ENCODE measurements around the gene TNNI3K.

The TNNI3K gene

DNA sequence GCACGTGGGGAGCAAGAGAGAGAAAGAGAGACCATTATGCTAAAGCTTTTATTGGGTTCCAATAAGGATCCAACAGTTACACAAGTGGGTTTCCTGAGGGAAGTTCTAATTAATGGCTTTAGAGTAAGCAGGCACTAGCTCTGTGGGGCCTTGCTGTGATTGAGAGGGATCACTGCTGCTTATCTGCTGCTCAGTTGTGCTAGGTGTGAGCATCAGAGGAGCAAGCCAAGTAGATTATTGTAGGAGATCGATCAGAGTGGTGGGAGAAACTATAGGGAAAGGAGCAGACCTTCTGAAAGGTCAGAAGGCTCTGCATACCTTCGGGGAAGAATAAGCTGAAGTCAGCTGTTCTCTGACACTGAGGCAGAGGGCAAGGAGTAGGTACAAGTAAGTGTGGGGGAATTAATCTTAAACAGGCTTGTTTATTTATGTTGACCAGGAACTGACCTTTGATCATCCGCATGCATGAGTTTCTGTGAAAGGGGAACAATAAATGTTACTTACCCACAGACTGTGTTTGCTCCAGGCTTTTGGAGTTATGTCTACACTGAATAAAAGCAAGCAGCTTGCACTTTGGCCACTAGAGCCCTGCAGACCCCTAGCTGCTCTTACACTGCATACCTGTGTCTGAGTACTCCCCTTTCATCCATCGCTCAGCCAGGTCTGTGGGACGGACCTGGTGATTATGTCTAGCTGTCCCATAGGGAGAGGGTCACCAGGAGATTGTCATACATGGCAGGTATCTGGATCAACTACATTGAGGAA is 89.7 kb downstream of the TNNI3K start:
- H3K4me3 ChIP-seq (ENCODE audit: low read depth, low read length), result no peak overlapping the region
- TF ChIP-seq, protein P1, sequence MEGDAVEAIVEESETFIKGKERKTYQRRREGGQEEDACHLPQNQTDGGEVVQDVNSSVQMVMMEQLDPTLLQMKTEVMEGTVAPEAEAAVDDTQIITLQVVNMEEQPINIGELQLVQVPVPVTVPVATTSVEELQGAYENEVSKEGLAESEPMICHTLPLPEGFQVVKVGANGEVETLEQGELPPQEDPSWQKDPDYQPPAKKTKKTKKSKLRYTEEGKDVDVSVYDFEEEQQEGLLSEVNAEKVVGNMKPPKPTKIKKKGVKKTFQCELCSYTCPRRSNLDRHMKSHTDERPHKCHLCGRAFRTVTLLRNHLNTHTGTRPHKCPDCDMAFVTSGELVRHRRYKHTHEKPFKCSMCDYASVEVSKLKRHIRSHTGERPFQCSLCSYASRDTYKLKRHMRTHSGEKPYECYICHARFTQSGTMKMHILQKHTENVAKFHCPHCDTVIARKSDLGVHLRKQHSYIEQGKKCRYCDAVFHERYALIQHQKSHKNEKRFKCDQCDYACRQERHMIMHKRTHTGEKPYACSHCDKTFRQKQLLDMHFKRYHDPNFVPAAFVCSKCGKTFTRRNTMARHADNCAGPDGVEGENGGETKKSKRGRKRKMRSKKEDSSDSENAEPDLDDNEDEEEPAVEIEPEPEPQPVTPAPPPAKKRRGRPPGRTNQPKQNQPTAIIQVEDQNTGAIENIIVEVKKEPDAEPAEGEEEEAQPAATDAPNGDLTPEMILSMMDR (IDR thresholded peaks at IDR 0.05; ENCODE audit: insufficient read depth, low read length, missing control alignments), result no peak
- CTCF ChIA-PET, result no interaction called here
- no peak for DNase-seq (ENCODE audit: low read depth, low spot score)
- POLR2A ChIA-PET, result no interaction called here

GRCh38 chr1:74328851-74329250 is 93.7 kb downstream of the TNNI3K start:
- ChIA-PET CTCF (no interaction called here), POLR2A (no interaction called here)
- no peak overlapping the region for H3K4me3 ChIP-seq (ENCODE audit: low read depth, low read length)
- TF ChIP-seq, protein P1 (IDR thresholded peaks at IDR 0.05; ENCODE audit: insufficient read depth, low read length, missing control alignments), result no peak
- no peak for DNase-seq (ENCODE audit: low read depth, low spot score)

DNA sequence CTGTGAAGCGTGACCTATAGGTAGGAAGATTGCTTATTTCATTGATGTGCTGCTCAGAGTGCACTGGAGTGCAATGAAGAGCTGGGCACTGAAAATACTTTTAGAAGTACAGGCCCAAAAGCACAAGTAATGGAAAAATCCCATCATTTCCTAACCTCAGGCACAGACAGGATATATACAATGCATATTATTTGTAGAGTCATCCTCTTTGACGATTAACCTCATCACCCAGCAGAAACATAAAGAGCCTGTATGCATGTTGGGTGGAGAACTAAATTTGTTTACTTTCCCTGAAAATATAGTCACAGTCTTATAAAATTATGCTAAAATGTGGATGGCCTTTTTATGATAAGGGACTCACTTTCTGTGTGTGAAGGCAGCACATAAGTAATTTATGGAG is 98.1 kb downstream of the TNNI3K start:
- no peak overlapping the region for H3K4me3 ChIP-seq (ENCODE audit: low read depth, low read length)
- ChIA-PET CTCF (no interaction called here), POLR2A (no interaction called here)
- no peak for DNase-seq (ENCODE audit: low read depth, low spot score)
- TF ChIP-seq, protein P1 (IDR thresholded peaks at IDR 0.05; ENCODE audit: insufficient read depth, low read length, missing control alignments), result no peak

DNA sequence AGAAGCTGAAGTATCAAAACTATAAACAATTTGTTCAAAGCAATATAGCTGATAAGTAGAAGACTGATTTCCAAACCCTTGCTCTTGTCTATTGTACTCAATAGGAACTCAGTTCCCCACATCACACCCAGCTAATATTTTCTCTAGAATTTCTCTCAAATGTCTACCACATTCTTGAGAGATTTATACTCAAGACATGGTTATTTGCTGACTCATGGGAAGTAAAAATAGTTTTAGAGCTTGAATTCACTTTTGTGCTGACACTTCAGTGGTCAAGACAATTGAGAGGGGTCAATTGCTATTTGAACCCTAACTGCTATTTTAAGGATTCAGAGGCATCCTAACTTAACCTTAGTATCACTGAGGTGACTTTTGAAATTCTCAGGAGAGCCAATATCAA is 99.0 kb downstream of the TNNI3K start:
- POLR2A ChIA-PET, result no interaction called here

DNA sequence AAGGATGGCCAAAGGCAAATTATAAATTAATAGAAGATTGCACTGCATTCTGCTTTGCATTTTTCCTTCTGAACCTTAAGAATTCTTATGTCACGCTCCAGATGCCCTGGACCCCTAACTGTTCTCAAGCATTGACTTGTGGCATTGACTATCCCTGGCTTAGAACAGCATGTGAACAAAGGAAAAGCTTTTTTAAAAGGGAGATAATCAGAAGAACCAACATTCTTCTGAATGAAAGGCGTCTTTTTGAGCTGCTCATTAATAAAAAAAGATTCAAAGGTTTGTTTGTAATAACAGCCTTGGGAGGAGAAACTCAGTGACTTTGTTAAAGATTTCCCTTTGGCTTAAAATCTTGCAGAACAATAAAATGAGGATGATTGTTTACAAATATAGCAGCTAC is 105.5 kb downstream of the TNNI3K start:
- TF ChIP-seq, protein P1 (IDR thresholded peaks at IDR 0.05; ENCODE audit: insufficient read depth, low read length, missing control alignments), result no peak
- ChIA-PET POLR2A (no interaction called here), CTCF (no interaction called here)
- DNase-seq (ENCODE audit: low read depth, low spot score), result no peak
- no peak overlapping the region for H3K4me3 ChIP-seq (ENCODE audit: low read depth, low read length)

More for the DNA sequence above, 99.0 kb downstream of the TNNI3K start:
- no peak overlapping the region for H3K4me3 ChIP-seq (ENCODE audit: low read depth, low read length)
- no peak for DNase-seq (ENCODE audit: low read depth, low spot score)
- TF ChIP-seq, protein P1 (IDR thresholded peaks at IDR 0.05; ENCODE audit: insufficient read depth, low read length, missing control alignments), result no peak
- CTCF ChIA-PET, result no interaction called here

DNA sequence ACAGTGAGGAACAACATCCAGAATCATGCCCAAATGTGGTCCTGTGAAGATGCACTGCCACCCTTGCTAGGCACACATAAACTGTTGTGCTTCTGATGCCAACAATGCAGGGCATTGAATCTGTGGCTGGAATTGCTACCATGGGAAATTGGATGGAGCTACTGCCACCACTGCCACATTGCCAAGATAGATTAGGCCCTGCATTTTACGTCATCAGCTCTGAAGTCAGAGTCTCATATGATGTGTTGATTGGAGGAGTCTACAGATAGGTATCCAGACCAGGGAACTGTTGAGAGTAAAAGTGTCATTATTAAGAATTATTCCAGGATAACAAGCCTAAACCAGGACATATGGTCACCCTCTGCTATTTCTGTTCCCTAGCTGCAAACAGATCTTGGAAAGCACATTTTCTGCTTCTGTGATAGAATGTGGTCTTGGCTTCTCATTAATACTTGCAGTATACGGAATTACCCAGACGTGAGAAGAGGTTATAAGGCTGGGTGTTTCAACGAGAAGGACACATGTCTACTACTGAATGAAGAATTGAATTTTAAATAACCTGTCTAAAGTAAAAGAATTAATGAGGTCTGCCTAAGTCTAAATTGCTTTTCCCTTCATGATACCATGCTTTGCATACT is 106.6 kb downstream of the TNNI3K start:
- ChIA-PET CTCF (no interaction called here), POLR2A (no interaction called here)

More for the DNA sequence above, 106.6 kb downstream of the TNNI3K start:
- DNase-seq (ENCODE audit: low read depth, low spot score), result no peak
- TF ChIP-seq, protein P1 (IDR thresholded peaks at IDR 0.05; ENCODE audit: insufficient read depth, low read length, missing control alignments), result no peak
- no peak overlapping the region for H3K4me3 ChIP-seq (ENCODE audit: low read depth, low read length)

Measured in AG04449 (cell line).